ENCODE results near the gene CYFIP1.

GRCh38 chr15:22874256-22874655, 105.9 kb downstream of the CYFIP1 start:
- no peak for TF ChIP-seq POLR2A (IDR thresholded peaks at IDR 0.05; ENCODE audit: borderline replicate concordance, extremely low read depth, insufficient read depth, insufficient read length)
- no peak for TF ChIP-seq CTCF (IDR thresholded peaks at IDR 0.05 in 2 of 3, conservative IDR thresholded peaks at IDR 0.05 in 1 of 3; ENCODE audit: borderline replicate concordance in 1 of 3, insufficient read depth in 1 of 3, low read depth in 2 of 3, low read length in 2 of 3)
- TF ChIP-seq EZH2 (IDR thresholded peaks at IDR 0.05): no peak

Measured in HCT116 (cell line).